ENCODE results near the gene LRR1.
"Not testable (repeated sequence)": the region's sequence is repeated elsewhere in the genome, so short reads cannot be mapped to it uniquely, and the experiment has no call there.

The LRR1 gene

DNA sequence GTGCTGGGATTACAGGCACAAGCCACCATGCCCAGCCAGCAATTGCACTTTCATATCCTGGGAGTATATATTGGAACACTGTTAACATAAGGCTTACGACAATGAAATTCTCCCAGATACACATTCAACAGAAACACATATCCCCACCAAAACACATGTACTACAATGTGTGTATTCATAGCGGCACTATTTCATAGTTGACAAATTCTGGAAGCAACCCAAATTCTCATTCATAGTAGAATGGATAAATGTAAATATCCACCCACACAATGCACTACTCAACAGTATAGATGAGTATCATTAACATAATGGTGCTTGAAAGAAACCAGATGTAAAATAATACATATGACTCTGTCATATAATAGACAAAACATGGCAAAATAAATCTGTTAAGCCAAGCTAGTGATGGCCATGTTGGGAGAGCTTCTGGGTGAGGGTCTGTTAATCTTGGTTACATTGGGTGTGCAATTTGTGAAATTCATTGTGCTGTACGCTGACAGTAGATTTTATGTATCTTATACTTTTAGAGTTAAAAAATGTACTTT, 38.9 kb downstream of the LRR1 start:
- no peak for FAIRE-seq
- DNase-seq (ENCODE audit: insufficient read length) = no peak
- TF ChIP-seq TAF1 (IDR thresholded peaks at IDR 0.05; ENCODE audit: borderline replicate concordance, low read depth, low read length) (no peak), POLR2AphosphoS5 (IDR thresholded peaks at IDR 0.05; ENCODE audit: low read depth, low read length) (no peak), POLR2A (IDR thresholded peaks at IDR 0.05; ENCODE audit: low read depth, low read length) (no peak)

DNA sequence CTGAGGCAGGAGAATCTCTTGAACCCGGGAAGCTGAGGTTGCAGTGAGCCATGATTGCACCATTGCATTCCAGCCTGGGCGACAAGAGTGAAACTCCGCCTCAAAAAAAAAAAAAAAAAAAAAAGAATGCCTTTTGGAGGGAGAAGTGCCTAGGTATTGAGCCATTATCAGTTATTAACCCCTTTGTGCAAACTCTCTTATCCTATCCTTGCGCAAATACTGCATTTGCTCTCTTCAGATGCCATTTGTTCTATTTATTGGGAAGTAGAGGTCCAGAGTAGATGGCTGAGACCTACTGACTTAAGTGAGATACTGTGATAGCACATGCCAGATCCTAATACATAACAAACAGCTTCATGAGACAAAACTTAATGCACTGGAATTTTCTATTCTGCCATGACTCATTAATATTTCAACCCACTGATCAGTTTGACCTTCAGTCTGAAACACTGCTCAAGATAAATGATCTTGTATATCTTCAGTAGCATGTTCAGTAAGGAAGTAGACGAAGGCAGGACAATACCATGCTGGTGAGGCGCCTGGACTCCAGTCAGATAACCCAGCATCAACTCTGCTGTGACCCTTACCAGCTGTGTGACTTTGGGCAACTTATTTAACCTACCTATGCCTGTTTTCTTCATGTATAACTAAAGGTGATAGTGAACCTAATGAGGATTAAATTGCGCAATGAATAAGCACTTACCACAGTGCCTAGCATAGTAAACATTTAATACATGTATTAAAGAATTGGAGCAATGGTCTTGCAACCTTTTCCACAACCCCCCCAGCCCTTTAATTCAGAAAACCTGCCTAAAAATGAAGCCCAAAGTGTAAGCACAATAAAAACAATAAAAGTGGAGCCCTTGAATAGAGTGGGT, 42.0 kb downstream of the LRR1 start:
- TF ChIP-seq TAF1 (IDR thresholded peaks at IDR 0.05; ENCODE audit: borderline replicate concordance, low read depth, low read length) (no peak), POLR2A (IDR thresholded peaks at IDR 0.05; ENCODE audit: low read depth, low read length) (no peak), POLR2AphosphoS5 (IDR thresholded peaks at IDR 0.05; ENCODE audit: low read depth, low read length) (no peak)
- FAIRE-seq = no peak

DNA sequence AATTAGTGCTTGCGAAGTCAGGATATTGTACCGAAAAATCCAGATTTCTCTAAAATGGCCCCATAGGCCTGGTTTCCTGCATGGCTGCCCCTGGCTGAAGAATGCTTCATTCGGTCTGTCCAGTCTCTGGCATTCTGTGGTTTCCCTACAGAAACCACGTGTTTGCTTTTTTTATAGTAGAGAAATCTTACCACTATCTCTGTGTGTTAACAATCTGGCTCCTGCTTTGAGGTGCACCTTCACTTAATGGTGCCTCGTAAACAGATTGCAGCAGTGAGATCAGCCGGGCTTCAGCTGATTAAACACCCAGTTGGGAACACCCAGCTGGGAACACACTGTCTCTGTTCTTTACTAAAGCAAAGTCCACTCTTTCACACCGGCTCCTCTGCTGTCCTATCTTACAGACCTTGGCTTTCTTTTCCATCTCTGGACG, 43.0 kb downstream of the LRR1 start:
- no peak for TF ChIP-seq POLR2A (IDR thresholded peaks at IDR 0.05; ENCODE audit: low read depth, low read length)
- TF ChIP-seq POLR2AphosphoS5 (IDR thresholded peaks at IDR 0.05; ENCODE audit: low read depth, low read length) = no peak
- TF ChIP-seq TAF1 (IDR thresholded peaks at IDR 0.05; ENCODE audit: borderline replicate concordance, low read depth, low read length) = no peak
- FAIRE-seq (no peak), DNase-seq (ENCODE audit: insufficient read length) (no peak)

More for the DNA sequence above, 42.0 kb downstream of the LRR1 start:
- DNase-seq (ENCODE audit: insufficient read length) = no peak

DNA sequence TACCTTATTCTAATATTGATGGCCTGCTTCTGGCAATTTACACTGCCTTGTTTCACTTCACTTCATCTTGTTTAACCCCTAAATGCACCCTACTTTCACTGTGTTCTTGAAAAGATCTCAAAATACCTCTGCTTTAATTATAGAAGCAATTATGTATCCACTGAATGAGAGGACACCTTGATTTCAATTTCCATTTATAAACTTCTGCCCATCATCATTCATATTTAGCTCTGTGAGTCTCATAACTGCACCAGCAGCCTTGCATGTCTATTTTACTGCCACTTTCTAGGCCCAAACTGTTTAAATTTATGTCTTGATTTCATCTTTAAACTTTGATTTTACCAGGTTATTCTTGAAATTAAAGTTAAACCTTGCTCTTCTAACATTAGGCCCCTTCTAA, 43.4 kb downstream of the LRR1 start:
- no peak for DNase-seq (ENCODE audit: insufficient read length)
- TF ChIP-seq POLR2A (IDR thresholded peaks at IDR 0.05; ENCODE audit: low read depth, low read length) = no peak
- TF ChIP-seq TAF1 (IDR thresholded peaks at IDR 0.05; ENCODE audit: borderline replicate concordance, low read depth, low read length) = no peak
- TF ChIP-seq POLR2AphosphoS5 (IDR thresholded peaks at IDR 0.05; ENCODE audit: low read depth, low read length) = no peak
- peak; percentile 44 for FAIRE-seq

DNA sequence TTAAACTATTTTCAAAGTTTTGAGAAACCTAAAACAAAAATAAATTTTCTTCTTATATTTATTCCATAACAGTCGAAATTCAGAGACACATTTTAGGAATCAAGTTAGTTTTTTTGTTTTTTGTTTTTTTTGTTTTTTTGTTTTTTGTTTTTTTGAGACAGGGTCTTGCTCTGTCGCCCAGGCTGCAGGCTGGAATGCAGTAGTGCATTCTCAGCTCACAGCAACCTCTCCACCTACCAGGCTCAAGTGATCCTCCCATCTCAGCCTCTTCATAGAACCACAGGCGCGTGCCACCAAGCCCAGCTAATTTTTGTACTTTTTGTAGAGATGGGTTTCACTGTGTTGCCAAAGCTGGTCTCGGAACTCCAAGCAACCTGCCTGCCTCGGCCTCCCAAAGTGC, 54.8 kb downstream of the LRR1 start:
- TF ChIP-seq POLR2AphosphoS5 (IDR thresholded peaks at IDR 0.05; ENCODE audit: low read depth, low read length) (no peak), TAF1 (IDR thresholded peaks at IDR 0.05; ENCODE audit: borderline replicate concordance, low read depth, low read length) (no peak), POLR2A (IDR thresholded peaks at IDR 0.05; ENCODE audit: low read depth, low read length) (no peak)
- FAIRE-seq = no peak
- no peak for DNase-seq (ENCODE audit: insufficient read length)

DNA sequence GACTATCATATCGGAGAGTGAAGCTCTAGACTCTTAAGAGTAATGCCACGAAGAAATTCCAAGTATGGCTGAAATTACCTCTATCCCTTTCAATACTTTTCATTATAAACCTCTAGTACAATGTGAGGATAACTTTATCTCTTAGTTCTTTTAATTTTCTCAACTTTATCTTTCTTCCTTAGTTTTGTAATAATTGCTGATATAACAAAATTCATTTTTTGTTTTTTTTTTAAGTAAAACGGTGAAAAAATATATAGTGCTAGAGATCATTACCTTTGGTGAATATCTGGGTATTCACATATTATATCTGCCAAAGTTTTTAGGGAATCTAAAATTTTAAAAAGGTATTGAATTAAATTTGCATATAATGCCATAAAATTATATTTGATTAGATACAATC, 55.8 kb downstream of the LRR1 start:
- FAIRE-seq = no peak
- no peak for DNase-seq (ENCODE audit: insufficient read length)
- TF ChIP-seq TAF1 (IDR thresholded peaks at IDR 0.05; ENCODE audit: borderline replicate concordance, low read depth, low read length) = no peak
- no peak for TF ChIP-seq POLR2AphosphoS5 (IDR thresholded peaks at IDR 0.05; ENCODE audit: low read depth, low read length)
- no peak for TF ChIP-seq POLR2A (IDR thresholded peaks at IDR 0.05; ENCODE audit: low read depth, low read length)

DNA sequence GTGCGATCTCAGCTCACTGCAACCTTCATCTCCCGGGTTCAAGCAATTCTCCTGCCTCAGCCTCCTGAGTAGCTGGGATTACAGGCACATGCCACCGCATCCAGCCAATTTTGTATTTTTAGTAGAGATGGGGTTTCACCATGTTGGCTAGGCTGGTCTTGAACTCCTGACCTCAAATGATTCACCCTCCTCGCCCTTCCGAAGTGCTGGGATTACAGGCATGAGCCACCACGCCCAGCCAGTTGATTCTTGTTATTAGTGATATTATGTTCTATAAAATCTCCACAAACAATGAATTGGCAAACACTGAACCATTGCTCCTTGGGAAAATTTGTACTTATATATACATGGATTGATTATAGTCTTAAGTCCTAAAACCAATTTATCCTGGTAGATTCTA, 58.8 kb downstream of the LRR1 start:
- FAIRE-seq; DNase-seq (ENCODE audit: insufficient read length): not testable (repeated sequence)

DNA sequence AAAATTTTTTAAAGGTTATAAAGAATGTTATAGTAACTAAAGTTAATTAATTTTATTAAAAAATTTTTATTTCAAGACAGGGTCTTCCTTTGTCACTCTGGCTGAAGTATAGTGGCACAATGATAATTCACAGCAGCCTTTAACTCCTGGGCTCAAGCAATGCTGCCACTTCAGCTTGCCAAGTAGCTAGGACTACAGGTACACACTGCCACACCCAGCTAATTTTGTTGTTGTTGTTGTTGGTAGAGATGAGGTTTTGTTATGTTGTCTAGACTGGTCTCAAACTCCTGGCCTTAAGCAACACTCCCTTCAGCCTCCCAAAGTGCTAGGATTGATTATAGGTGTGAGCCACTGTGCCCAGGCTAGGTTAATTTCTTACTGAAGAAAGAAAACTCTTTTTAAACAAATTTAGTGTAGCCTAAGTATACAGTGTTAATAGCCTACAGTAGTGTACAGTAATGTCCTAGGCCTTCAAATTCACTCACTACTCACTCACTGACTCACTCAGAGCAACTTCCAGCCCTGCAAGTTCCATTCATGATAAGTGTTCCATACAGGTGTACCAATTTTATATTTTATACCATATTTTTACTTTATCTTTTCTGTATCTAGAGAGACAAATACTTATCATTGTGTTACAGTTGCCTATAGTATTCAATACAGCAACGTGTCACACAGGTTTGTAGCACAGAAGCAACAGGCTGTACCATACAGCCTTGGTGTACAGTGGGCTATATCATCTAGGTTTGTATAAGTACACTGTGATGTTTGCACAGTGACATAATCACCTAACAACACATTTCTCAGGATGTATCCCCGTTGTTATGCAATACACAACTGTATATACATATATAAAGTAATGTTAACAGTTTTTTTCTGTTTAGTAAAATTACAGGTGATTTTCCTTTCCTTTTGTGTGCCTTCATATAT, 61.1 kb downstream of the LRR1 start:
- DNase-seq (ENCODE audit: insufficient read length) (no peak), FAIRE-seq (no peak)
- TF ChIP-seq POLR2A (IDR thresholded peaks at IDR 0.05; ENCODE audit: low read depth, low read length) (no peak), POLR2AphosphoS5 (IDR thresholded peaks at IDR 0.05; ENCODE audit: low read depth, low read length) (no peak), TAF1 (IDR thresholded peaks at IDR 0.05; ENCODE audit: borderline replicate concordance, low read depth, low read length) (no peak)
